RPMI7951 (cell line): Measurements from ENCODE around the gene CAMTA1. TPM values are rescaled to one million over a fixed set of nuclear protein-coding genes. Genes with fewer than 3 reads are reported as not detected.
A peak's percentile ranks its signal among the peaks of the same experiment; 100 is the strongest.

ENCODE experiments used
- DNase-seq: peaks from one replicate; pipeline ENCODE4 v3.0.0-alpha.2; 2012; ENCODE audit warnings: low read depth
- total RNA-seq: library from RNA; depleted of rRNA; stranded (reverse); fragments of >200 nt; shearing (Covaris generic); gene quantifications from 2 replicates; pipeline ENCODE4 v1.2.3, GENCODE V29; 2014

Gene CAMTA1
- total RNA-seq, 1 experiment from 2014 or later: 91.0 TPM

- no peak for DNase-seq
Observed at GRCh38 chr1:7077136-7077535, 291.9 kb downstream of the CAMTA1 start.

DNA sequence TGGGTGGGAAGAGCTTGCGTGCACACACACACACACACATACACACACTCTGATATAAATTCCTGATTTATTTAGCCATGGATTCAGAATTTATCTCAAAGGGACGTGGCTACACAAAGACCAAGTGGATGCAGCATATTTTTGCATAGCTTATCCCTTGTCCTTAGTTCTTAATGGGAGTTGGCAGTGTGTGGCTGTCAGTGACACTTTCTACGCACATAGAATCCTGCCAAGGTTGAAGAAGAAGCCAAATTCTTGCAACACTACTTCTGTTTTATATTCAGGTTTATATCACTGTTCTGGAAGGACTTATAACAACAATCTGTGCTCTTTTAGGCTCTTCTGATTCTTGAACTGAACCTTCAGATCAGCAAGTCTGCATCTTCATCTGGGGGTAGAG lies 292.7 kb downstream of the CAMTA1 start:
- no peak for DNase-seq

GRCh38 chr1:7079637-7080036 lies 294.4 kb downstream of the CAMTA1 start:
- DNase-seq: no peak

DNA sequence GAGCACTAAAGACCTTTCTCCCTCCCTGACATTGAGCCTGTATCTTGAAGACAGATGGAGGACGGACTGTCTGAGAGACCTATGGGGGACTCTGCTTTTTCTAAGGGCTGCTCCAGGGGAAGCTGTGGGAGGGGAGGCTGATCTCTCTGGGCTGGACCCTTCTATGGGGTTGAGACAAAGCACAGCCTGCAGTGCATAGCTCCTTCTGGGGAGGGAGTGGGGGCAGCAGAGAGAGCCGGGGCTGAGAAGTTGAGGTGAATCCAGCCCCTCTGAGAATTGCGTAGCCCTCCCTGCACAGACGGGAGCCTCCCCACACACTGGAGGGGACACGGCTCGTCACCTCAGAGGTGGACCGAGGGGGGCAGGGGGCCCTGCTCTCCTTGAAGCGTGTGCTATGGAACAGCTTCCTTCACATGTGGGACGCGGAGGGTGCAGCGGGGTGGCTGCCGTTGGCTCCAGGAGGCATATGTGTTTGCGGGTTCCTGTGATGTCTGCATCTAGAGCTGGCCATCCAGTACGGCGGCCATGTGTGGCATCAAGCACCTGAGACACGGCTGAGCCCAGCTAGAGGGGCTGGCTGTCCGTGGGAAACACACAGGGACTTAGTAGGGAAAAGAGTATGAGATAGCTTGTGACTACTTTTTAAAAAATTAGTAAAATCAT lies 299.1 kb downstream of the CAMTA1 start:
- DNase-seq: no peak

DNA sequence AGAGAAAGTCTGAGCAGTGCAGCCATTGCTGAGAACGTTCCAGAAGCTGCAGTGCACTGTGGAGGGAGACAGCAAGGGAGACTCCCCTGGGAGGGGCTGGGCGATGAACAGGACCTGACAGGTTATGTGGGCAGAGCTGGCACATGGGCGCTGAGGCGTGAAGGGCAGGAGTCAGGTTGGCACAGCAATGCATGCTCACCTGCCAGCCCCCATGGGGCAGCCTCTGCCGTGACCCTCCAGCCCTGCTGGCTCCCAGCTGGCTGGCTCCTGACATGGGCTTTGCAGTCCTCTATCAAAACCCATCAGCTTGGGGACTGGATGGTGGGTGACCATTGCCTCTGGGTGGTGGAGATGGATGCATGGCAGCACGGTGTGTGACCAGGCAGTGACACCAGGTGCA lies 300.3 kb downstream of the CAMTA1 start:
- no peak for DNase-seq

DNA sequence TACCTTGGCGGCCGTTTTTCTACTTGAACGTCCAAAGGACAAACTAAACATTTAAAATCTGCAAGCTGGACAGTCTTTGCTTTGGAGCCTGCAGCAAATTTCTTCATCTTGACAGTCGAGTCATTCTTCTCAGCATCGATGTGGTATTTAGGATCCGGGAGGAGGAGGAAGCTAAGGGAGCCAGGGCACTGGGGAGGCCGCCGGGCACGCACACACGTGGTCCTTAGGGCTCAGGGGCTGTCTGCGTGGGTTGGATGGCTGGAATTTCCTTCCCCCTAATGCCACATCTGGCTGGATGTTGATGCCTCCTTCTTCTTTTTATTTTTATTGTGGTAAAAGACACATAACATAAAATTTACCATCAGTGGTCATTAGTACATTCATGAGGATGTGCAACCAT lies 300.9 kb downstream of the CAMTA1 start:
- DNase-seq: no peak

DNA sequence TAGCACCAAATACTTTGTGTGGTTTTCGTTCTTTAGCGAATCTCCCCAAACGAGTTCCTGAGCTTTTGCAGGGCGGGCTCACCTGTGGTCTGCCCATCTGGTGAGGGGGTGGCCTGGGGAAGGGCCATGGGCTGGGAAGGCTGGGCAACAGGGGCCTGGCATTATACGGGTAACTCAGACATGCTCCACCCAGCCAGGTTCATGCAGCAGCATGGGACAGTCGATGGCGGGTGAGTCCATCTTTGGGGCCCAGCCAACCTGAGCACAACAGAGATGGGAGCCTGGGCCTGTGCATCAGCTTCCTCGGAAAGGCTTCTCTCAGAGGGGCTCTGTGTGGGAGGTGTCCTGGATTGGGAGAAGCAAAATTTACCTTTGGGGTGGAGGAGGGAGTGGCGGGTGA lies 302.6 kb downstream of the CAMTA1 start:
- no peak for DNase-seq

DNA sequence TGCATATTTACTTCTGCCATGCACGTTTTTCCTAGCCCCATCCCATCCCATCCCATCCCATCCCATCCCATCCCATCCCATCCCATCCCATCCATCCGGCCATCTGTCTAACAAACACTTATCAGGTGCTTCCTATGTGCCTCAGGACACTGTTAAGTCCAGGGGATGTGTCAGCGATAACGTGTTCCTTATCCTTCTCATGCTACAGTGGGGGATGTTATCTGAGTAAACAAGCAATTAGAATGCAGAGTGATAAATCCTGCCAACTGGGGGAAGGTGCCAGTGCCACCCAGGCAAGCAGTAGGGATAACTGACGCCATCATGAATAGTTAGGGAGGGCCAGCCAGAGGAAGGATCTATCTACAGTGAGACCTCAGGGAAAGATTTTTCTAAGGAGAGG lies 304.2 kb downstream of the CAMTA1 start:
- DNase-seq: no peak

GRCh38 chr1:7093297-7093696 lies 308.0 kb downstream of the CAMTA1 start:
- DNase-seq: no peak

- no peak for DNase-seq
Observed at GRCh38 chr1:7094086-7094485, 308.8 kb downstream of the CAMTA1 start.

DNA sequence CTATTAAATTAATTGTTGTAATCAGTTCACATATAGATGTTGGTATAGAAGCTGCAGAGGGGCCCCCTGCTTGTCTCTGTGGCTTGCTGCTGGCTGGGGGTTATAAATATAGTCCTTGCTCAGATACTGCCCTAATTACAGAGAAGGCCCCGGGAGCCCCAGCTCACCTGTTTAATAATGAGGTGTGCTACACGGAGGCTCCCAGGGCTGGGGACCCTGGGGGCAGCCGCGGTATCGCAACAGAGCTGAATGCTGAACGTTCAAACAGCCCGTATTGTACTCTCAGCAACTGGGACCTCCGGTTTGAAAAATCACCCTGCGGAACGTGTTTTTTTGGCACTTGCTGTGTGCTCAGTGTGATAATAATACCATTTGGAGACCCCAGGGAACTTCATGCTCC lies 309.3 kb downstream of the CAMTA1 start:
- no peak for DNase-seq

DNA sequence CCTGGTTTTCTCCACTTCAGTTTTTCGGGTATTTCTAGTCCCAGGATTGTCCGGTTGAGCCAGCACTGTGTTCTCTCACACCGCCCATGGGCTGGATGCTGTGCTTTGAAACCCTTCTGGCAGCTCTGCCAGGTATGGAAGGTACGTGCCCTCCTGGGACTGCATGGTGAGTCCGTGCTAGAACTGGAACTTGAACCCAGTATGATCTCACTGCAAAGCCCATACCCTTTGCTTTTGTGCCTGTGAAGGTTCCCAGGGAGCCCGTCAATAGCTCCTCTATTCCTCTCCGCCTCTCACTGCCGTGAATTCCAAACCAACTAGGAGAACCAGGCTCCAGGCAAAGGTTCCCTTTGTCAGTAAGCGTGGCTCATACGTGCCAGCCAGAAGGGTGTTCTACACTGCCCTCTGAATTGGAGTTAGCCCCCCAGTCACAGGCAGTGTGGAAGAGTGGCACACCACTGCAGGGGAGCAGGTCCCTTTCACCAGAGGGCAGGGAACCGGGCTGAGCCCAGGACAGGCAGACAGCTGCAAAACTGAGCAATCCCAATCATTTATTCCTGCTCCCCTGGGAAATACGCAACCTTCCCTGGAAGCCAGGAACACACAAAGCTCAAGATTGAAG lies 310.2 kb downstream of the CAMTA1 start:
- DNase-seq: no peak

DNA sequence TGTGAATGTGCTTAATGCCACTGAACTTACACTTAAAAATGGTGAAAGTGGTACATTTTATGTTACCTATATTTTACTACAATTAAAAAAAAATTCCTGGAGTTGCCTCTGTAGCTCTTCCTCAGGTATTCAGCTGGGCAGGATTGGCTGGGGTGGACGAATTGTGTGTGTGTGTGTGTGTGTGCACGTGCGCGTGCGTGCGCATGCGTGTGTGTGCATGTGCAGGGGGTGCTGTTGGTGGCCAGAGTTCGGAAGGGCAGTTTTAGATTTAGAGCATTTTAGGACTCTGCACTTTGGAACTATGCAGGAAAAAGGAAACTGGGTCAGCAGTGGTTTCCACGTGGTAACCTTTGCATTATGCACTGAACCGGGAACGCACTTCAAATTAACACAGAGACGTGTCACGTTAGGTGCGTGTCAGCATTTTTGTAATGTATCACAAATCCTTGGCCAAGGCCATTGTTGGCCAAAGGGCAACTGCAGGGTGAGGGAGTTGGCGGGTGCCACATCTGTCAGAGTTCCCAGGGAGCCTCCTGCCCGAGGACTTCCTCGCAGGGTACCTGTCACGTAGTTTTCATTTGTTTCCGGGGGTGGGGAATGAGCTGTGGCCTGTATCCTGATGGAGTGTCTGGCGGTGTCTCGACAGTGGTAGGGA lies 312.8 kb downstream of the CAMTA1 start:
- DNase-seq: no peak

DNA sequence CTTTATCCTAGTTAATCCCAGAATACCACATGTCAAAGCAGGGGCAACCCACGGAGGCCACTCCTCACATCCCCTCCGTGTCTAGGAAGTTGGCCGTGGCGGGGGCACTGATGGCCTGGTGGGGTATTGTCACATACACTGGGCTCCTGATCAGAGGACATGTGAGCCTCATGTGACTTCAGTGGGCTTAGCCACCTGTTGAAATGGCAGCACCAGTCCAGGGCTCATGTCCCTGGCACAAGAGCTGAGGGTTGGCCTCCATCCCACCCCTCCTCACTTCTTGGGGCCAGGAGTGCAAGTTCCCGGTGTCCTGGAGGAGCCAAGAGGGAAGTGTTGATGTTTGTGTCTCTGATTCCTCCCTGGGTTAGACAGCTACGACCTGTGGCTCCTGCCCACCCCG lies 313.4 kb downstream of the CAMTA1 start:
- no peak for DNase-seq

DNA sequence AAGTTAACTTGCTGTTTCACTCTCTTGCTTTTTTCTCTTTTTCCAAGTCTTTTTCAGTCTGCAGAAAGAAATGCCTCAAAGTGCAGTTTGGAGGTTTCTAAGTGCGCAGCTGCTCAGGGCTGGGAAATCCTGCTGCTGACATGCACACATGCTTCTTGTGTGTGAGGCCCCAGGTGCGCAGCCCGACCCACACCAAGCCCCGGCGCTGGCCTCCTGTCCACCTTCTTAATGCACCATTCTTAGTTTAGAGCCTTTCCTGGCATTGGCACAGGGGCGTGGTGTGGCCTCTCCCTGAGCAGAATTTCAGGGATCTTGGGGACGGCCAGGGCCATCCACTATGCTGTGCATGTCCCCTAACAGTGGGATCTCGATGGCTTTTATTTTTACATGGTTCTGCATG lies 315.2 kb downstream of the CAMTA1 start:
- DNase-seq: no peak

DNA sequence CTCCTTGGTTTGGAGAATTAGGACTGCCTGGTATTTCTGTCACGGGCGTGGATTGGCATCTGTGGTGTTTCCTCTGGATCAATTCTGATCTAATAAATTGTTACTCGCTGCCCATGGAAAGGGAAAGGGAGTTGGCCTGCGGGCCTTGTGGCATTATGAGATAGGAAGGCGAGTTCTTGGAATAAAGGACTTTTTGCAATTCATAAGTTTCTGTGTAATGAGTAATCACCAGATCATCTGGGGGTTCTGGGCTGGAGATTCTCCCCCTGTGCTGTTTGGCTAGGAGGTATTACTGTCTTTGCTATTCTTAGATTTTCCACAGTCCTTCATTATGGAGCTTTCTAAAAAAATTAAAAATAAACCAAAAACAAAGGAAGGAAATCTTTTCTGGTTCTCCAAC lies 315.9 kb downstream of the CAMTA1 start:
- DNase-seq: peak; percentile 45

DNA sequence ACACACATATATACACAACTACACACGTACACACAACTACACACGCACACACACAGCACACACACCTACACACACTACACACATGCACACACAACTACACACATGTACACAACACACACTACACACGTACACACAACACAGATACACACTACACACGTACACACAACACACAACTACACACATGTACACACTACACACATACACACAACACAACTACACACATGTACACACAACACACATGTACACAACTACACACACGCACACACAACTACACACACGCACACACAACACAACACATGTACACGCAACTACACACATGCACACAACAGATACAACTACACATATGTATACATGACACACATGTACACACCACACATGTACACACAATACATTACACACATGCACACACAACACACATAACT lies 318.1 kb downstream of the CAMTA1 start:
- peak; percentile 32 for DNase-seq

DNA sequence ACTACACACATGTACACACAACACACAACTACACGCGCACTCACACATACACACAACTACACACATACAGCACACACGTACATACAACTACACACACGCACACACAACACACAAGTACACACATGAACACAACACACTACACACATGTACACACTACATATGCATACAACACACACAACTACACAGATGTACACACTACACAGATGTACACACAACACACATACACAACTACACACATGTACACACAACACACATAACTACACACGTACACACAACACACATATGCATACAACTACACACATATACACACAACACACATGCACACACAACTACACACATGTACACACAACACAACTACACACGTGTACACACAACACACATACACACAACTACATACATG lies 318.6 kb downstream of the CAMTA1 start:
- DNase-seq: peak; percentile 15

GRCh38 chr1:7104339-7104738 lies 319.1 kb downstream of the CAMTA1 start:
- peak; percentile 38 for DNase-seq

GRCh38 chr1:7105269-7105668 lies 320.0 kb downstream of the CAMTA1 start:
- DNase-seq: no peak

DNA sequence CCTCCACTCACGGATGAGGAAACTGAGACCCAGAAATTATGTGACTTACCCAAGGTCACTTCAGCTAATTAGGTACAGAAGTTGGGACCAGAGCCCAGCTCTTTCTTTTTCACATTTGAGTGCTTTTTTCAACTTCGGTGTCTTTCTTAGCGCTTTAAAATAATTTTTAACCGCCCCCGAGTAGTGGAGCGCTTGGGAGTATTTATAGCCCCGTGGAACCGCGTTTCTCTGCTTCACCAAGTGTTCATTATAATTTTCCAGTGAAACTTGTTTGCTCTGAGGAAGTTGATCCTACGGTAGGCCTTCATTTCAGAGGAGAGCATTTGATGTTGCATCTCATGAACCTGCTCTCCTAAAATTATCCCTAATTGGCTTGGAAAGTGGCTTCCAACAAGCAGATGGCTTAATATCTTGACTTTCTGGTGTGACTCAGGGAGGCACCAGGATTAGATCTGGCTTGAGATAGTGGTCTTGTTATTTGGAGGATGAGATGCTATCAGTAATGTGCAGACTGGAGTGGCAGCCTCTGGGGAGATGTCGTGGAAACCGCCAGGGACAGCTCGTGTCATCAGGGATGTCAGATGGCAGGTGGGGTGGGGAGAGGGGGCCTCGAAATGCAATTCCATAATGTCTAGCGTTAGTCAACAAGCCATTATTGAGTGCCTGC lies 321.3 kb downstream of the CAMTA1 start:
- peak; percentile 29 for DNase-seq

- no peak for DNase-seq
Observed at GRCh38 chr1:7107109-7107830, 322.0 kb downstream of the CAMTA1 start.
